Keratinocyte (primary cell): ENCODE results near the gene PHF2.

Source experiments
- EZH2 ChIP-seq: IDR thresholded peaks from one replicate; pipeline ENCODE4 v1.6.1; 2012; ENCODE audit warnings: inconsistent platforms, mild to moderate bottlenecking, low read length, moderate library complexity
- TF ChIP-seq, protein P1 (sequence below), 3 experiments: IDR thresholded peaks in 1 of 3; conservative IDR thresholded peaks in 1 of 3; optimal IDR thresholded peaks in 1 of 3; 2 replicates in 2 of 3; 3 replicates in 1 of 3; pipeline versions ENCODE3 to v1.5.1; 2011; ENCODE audit warnings: low read length in 3 of 3, mild to moderate bottlenecking in 3 of 3, moderate library complexity in 2 of 3, control low read depth in 1 of 3, inconsistent platforms in 1 of 3; ENCODE audit not compliant: insufficient read depth in 2 of 3; ENCODE audit errors: extremely low read depth in 1 of 3

DNA sequence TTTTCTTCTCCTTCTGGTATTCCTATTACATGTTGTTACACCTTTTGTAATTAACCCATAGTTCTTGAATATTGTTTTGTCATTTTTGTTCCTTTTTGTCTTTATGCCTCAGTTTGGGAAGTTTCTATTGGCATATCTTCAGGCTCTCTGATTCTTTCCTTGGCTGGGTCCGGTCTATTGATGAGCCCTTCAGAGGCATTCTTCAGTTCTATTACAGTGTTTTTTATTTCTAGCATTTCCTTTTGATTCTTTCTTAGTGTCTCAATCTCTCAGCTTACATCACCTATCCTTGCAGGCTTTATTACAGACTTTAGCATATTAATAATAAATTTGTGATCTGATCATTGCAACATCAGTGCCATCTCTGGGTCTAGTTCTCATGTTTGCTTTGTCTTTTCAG is 33.8 kb downstream of the PHF2 start:
- TF ChIP-seq, protein P1, sequence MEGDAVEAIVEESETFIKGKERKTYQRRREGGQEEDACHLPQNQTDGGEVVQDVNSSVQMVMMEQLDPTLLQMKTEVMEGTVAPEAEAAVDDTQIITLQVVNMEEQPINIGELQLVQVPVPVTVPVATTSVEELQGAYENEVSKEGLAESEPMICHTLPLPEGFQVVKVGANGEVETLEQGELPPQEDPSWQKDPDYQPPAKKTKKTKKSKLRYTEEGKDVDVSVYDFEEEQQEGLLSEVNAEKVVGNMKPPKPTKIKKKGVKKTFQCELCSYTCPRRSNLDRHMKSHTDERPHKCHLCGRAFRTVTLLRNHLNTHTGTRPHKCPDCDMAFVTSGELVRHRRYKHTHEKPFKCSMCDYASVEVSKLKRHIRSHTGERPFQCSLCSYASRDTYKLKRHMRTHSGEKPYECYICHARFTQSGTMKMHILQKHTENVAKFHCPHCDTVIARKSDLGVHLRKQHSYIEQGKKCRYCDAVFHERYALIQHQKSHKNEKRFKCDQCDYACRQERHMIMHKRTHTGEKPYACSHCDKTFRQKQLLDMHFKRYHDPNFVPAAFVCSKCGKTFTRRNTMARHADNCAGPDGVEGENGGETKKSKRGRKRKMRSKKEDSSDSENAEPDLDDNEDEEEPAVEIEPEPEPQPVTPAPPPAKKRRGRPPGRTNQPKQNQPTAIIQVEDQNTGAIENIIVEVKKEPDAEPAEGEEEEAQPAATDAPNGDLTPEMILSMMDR (optimal IDR thresholded peaks at IDR 0.05 in 1 of 3, IDR thresholded peaks at IDR 0.05 in 1 of 3, conservative IDR thresholded peaks at IDR 0.05 in 1 of 3; ENCODE audit: extremely low read depth in 1 of 3, insufficient read depth in 2 of 3, low read length in 3 of 3): no peak
- no peak for TF ChIP-seq EZH2
